ENCODE results near the gene NTN4.

NTN4 gene

GRCh38 chr12:95653771-95654546 lies 136.6 kb downstream of the NTN4 start:
- peak; percentile 93 for DNase-seq

- no peak for DNase-seq
These were observed 138.9 kb downstream of the NTN4 start for GRCh38 chr12:95651681-95652080.

GRCh38 chr12:95648990-95649791 lies 141.4 kb downstream of the NTN4 start:
- peak; percentile 95 for DNase-seq

DNA sequence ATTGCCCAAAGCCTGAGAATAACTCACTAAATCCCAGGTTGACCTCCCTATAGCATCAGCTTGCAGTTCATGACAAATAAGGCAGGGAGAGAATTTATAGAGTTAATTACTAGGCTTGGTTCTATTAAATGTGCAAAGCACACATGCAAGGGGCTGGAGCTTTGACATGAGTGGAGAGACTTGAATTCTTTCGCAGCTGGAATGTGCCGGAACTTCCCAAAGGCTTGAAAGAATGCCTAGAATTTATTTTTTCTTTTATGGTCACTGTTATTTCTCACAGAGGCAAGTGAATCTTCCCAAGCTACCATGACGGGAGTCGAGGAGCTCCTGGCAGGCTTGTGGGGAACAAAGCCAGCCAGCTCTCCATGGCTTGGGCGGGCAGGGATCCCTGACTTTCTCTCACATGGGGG lies 143.8 kb downstream of the NTN4 start:
- peak; percentile 98 for DNase-seq

DNA sequence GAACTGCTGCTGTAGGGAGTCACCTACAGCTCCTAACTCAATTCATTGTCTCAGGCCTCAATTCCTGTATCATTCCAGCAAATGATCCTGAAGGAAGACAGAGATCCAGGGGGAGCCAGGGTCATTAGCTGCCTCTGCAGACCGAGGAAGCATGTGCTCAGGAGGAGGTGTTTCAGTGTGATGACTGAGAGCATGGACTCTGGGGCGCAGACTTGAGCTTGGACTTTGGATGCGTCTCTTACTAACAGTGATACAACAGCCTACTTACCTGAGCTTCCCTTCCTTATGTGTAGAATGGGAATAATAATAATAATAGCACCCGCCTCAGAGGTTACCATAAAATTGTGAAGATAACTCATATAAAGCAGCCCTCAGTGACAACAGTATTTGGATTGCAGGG lies 147.3 kb downstream of the NTN4 start:
- DNase-seq = no peak

- no peak for DNase-seq
These were observed 148.0 kb downstream of the NTN4 start for GRCh38 chr12:95642583-95642982.

DNA sequence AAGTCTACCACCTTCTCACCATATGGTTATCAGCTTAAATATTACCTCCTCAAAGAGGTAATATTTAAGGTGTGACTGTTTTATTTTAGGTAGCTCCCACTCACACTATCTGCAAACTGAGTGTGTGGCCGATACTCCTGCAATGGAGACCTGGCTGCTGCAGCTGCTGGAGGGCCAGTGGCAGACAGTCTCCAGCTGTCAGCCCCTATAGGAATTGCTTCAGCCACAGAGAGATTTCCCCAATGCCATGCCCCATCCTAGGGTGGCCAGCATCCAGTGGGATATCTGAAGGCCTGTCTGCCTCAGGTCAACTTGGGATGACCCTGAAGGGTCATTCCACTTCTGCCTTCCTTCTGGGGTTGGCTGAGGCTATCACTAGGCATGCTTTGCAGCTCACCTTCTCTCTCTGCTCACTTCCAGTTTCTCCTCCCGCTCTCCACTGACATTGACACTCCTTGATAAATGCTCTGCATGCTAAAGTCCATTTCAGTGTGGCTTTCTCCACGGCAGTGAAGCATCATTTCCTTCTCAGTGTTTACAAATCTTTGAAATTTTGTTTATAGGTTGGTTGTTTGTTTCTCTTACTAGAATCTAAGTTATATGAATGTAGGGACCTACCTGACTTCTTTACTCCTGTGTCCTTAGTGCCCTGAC lies 149.1 kb downstream of the NTN4 start:
- DNase-seq = no peak

DNA sequence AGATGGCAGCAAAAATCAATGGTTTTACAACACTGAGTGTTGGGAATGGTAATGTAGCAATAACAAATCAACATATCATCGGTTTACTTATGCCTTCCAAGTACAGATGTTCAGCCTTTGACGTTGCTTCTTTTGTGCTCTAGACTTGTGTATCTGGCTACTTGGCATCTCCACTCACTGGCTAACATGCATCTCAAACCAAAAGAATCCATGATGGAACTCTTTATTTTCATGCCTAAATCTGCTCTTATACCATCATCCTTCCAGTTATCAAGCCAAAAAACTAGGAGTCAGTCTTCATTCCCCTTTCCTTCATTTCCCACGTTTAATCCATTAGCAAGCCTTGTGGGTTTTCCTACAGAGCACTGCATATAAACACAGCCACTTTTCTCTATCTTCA lies 150.0 kb downstream of the NTN4 start:
- no peak for DNase-seq

GRCh38 chr12:95637471-95638155 lies 153.0 kb downstream of the NTN4 start:
- DNase-seq = peak; percentile 99

GRCh38 chr12:95637010-95637409 lies 153.6 kb downstream of the NTN4 start:
- no peak for DNase-seq

DNA sequence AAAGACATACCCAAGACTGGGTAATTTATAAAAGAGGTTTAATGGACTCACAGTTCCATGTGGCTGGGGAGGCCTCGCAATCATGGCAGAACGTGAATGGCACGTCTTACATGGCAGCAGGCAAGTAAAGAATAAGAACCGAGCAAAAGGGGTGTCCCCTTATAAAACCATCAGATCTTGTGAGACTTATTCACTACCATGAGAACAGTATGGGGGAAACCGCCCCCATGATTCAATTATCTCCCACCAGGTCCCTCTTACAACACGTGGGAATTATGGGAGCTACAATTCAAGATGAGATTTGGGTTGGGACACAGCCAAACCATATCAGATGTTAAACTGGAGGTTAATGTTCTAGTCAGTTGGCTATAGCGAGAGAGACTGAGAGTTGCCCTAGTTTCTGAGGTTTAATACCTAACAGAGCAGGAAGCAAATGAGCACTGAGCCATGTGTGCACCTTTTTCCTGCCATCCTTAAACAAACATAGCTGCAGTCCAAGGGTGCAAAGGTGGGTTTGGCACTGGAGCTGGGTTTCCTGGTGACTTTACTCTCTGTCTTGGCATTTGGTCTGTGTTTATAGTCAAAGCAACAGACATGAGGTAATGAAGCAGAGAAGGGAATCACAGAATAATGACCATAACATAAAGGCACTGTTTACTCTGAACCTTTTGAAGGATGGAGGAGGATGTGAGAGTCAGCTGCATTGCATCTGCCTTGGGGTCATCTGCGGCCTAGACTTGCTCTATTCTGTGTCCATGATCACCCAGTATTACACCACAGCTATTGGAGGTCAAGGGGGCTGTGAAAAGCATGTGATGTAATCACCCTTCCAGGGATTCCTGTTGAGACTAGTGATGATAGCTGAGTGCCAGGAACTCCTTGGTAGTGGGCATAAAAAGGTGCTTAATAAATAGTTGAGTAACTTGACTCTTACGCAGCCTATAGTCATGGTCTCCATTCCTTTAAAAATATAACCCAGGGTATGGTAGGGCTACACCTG lies 155.6 kb downstream of the NTN4 start:
- DNase-seq = no peak

- no peak for DNase-seq
These were observed 156.7 kb downstream of the NTN4 start for GRCh38 chr12:95633732-95634465.

DNA sequence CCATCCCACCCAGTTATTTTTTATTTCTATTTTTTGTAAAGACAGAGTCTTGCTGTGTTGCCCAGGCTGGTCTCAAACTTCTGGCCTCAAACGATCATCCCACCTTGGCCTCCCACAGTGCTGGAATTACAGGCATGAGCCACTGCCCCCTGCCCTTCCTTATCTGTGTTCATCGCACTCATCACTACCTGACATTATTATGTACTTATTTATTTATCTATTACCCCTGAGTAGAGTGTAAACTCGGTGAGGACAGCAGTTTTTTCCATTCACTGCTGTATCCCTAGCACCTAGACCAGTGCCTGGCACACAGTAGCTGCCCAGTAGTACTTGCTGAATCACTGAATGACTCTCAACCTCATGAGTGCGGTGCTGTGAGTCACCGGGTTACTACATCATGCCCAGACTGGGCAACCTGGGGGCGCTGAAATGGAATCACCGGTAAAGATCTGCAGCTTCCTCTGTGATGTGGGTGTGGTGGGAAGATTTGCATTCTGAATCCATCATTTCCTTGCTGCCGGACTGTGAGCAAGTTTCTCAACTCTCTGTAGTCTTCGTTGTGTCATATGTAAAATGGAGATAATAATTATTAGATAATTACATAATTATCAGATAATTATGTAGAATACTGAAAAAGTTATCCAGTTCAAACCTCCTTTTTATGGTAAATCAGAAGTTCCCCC lies 157.4 kb downstream of the NTN4 start:
- peak; percentile 88 for DNase-seq

DNA sequence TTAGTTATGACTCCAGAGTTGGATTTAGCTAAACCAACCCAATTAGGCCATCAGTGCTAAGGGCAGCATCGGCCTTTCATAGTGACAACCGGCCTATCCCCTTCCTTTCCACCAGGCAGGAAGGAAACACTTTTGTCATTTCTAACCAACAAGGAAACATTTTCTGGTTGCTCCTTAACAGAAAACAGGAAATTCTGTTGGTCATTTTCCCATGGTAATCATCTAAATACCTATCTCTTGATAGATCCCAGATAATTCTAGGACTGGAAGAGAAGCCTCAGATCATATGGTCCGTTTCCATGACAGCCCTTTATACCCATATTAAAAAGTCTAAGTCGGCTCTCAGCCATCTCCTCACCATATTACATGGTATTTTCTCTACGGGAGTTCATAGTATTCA lies 160.1 kb downstream of the NTN4 start:
- DNase-seq = no peak

DNA sequence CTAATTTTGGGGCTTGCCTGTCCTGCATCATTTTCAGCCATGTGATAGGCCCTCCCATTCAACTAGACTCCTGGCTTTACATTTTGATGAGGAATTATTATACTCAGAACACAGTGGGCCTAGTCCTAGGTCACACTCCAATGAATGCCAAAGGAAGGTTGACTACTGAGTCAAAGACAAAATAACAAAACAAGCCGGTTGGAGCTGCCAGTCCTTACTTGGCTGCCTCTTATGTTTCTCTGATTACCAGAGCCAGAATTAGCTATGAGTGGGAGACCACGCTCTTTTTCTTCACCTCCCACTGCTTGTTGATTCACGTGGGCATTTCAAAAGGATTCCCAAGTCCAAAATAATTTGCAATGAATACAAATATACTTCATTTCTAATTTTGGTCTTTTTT lies 161.2 kb downstream of the NTN4 start:
- DNase-seq = no peak

DNA sequence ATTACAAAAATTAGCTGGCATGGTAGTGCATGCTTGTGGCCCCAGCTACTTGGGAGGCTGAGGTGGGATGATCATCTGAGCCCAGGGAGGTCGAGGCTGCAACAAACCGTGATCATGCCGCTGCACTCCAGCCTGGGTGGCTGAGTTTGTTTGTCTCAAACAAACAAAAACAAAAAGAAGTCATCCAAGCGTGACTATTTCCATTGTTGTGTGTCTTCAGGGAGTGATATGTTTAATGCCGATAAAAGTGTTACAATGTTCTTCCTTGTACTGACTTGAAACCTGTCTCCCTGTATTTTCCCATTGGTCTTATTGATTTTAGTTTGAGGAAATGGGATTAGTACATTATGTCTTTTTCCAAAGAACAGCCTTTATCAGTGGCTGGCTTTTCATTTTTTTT lies 163.7 kb downstream of the NTN4 start:
- no peak for DNase-seq

DNA sequence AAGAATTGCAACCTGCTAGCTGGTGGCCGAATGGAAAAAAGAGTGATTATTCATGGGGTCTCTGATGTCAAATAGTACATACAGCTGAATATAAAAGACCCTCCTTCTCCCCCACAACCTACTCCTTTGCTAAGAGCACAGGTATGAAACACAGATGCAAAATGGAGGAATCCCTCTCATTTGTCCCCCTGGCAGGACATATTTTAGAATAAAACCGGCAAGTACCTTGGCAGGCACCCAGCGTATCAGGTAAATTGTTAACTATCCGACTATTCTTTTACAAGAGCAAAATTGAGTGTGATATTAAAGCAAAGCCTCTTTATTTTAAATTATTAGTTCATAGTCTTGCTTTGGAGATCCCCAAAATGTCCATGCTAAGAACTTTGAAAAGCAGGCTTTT lies 165.6 kb downstream of the NTN4 start:
- no peak for DNase-seq

DNA sequence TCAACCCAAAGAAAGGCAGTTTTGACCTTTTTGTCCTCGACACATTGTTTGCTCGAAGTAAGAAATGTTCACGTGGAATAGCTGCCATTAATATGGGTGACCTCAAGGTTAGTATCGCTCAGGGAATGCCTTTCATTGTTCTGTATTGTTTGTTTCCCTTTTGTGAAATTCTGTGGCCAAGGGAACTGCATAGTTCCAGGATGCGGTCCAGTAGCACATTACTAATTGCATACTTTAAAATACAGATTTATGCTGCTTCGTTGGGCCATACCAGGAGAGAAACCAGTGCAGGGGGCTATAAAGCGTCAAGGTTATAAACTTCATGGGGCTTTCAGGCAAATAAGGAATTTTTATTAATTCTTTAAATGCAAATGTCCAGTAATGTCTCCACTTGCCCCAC lies 166.0 kb downstream of the NTN4 start:
- peak; percentile 71 for DNase-seq

DNA sequence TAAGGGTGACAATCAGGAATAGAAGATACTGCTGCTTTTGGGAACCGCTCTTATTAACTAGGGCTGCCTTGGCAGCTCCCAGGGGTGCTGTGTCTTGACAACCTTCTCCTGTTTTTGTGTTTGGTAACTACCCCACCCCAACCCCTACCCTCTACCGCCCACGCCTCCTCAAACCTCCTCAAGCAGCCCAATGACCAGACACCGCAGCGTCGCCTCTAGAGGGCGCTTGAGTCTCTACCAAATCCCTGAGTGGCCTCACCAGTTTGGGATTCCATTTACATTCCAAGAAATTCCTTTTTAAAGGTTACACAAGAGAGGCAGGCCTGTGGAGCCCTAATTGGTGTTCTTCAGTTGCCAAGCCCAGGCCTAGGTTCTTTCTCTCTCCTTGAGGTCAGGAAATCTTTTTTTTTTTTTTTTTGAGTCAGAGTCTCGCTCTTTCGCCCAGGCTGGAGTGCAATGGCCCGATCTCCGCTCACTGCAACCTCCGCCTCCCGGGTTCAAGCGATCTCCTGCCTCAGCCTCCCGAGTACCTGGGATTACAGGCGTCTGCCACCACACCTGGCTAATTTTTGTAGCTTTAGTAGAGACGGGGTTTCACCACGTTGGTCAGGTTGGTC lies 166.9 kb downstream of the NTN4 start:
- peak; percentile 92 for DNase-seq

GRCh38 chr12:95622879-95623278 lies 167.7 kb downstream of the NTN4 start:
- DNase-seq = no peak

Measured in fibroblast of skin of back (primary cell).